Epithelial cell of esophagus (primary cell): ENCODE results near the gene MTHFD1L.

Experiments used
- DNase-seq: peaks from one replicate; pipeline ENCODE4 v3.0.0; 2010; ENCODE audit warnings: low read depth
- H3K4me3 ChIP-seq: 2 replicates; pipeline ENCODE4 v1.5.1; 2011; ENCODE audit warnings: mild to moderate bottlenecking, low read length, control low read depth
- TF ChIP-seq, protein P1 (sequence below): IDR thresholded peaks from 2 replicates; pipeline ENCODE4 v1.5.1; 2011; ENCODE audit warnings: low read depth, mild to moderate bottlenecking, low read length, control low read depth, inconsistent platforms; ENCODE audit not compliant: insufficient read depth; ENCODE audit errors: missing control alignments

The MTHFD1L gene

DNA sequence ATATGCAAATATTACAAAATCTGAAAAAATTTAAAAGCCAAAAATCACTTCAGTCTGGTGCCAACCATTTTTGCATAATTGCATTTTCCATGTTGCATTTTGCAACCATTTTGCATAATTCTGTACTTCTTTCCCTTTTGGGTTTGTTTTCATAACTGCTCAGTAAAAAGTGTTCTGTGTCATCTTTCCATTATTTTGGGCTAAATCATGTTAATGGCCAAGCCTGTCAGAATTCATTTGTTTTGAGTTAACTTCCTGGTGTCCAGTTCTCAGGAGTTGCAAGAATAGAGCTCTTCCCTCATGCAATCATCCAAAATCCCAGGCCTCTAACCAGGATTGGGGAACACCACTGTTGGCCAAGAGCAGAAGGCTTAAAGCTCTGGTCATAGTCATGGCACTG, 133.6 kb downstream of the MTHFD1L start:
- DNase-seq = no peak
- TF ChIP-seq, protein P1, sequence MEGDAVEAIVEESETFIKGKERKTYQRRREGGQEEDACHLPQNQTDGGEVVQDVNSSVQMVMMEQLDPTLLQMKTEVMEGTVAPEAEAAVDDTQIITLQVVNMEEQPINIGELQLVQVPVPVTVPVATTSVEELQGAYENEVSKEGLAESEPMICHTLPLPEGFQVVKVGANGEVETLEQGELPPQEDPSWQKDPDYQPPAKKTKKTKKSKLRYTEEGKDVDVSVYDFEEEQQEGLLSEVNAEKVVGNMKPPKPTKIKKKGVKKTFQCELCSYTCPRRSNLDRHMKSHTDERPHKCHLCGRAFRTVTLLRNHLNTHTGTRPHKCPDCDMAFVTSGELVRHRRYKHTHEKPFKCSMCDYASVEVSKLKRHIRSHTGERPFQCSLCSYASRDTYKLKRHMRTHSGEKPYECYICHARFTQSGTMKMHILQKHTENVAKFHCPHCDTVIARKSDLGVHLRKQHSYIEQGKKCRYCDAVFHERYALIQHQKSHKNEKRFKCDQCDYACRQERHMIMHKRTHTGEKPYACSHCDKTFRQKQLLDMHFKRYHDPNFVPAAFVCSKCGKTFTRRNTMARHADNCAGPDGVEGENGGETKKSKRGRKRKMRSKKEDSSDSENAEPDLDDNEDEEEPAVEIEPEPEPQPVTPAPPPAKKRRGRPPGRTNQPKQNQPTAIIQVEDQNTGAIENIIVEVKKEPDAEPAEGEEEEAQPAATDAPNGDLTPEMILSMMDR = no peak
- H3K4me3 ChIP-seq = no peak overlapping the region

DNA sequence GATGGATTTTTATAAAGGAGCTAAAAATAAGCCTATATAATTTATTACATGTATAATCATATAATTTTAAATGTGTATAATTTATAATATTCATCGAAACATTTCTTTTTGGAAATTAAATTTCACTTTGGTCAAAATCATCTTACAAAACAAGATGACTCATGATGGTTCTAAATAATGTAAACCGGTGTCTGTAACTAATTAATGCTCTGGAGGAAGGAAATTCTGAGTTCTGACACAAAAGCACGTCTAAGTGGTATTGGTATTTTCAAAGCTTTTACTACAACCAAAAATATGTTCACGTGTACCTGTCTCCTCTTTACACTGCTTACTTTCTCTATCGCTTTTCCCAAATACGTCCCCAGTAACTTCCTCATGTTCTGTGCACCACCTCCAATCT, 134.1 kb downstream of the MTHFD1L start:
- TF ChIP-seq, protein P1 = no peak
- no peak overlapping the region for H3K4me3 ChIP-seq
- no peak for DNase-seq

DNA sequence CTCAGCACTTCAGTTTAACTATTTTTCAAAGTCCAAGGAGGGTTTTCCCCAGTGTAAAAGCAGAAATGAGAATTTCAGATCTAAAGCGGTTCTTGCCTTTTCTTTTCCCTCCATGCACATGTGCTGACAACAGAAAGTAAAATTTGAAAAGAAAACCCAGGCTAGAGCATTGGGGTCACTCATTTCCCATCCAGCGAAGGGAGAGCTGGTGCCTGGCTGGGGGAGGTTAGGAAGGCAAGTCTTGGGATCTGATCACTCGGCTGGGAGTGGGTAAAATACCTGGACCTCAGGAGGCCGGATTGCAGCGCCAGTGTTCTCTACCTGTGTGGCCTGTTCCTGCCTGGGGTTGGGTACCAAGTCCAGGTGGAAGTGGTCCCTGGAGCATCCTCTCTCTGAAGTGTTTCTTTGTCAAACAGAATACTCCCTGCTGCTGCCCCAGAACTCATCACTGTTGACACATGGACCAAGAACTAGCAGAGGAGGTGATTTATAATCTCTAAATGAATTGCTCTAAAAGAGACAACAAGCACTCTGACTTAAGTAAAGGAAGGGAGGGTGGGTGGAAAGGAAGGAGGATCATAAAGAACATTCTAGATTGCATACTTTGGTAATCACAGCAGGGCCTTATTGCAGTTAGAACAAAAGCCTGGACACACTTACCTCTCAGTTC, 136.0 kb downstream of the MTHFD1L start:
- H3K4me3 ChIP-seq = no peak overlapping the region
- TF ChIP-seq, protein P1 = no peak
- no peak for DNase-seq

DNA sequence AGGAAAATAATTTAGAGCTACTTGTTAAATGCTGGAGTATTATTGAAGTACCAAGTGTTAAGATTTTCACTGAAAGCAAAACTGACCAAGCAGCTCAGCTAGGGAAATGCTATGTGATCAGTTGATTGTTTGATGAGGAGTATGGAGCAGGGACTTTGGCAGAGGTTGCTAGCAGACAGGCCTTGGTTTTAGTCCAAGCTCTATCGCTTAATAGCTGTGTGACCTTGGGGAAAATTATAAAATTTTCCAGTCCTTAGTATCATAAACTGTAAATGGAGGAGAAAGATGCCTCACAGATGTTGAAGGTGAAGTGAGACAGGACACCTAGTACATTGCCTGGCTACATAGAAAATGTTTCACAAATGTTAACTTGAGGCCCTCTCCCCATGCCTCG, 136.6 kb downstream of the MTHFD1L start:
- H3K4me3 ChIP-seq = no peak overlapping the region
- DNase-seq = no peak

GRCh38 chr6:151002491-151002935, 137.0 kb downstream of the MTHFD1L start:
- TF ChIP-seq, protein P1 = no peak
- DNase-seq = no peak

More for the DNA sequence above, 136.6 kb downstream of the MTHFD1L start:
- TF ChIP-seq, protein P1 = no peak

GRCh38 chr6:151004383-151005024, 139.0 kb downstream of the MTHFD1L start:
- DNase-seq = peak; percentile 89
- TF ChIP-seq, protein P1 = no peak
- H3K4me3 ChIP-seq = no peak overlapping the region

More at GRCh38 chr6:151002491-151002935, 137.0 kb downstream of the MTHFD1L start:
- H3K4me3 ChIP-seq = no peak overlapping the region
